ENCODE measurements around the gene HK2.

Gene HK2

DNA sequence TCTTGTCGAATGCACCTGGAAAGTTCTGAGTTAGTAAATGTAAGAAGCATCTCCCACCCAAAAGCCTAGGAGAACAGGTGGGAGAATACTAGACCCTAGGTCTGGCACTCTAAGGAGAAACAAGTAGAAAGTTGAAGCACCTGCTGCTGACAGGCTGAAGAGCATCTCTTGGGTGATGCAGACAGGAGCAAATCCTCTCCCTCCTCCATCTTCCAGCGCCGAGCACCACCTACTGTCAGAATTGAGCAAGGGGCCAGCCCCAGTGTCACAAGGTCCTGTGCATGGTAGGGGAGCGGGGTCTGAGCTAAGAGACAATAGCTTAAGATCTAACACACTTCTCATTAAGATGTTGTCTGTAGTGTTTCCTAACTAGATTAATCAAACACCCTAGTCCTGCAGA is 52.9 kb downstream of the HK2 start:
- Histone ChIP-seq H3K9ac (ENCODE audit: low read depth, low read length, poor library complexity, severe bottlenecking) (no peak overlapping the region), H3K9me2 (replicated peaks; ENCODE audit: low read depth, low read length) (no peaks in the 10 kb centered on the region), H3F3A (ENCODE audit: low read depth) (no peaks in the 10 kb centered on the region), H3K36me3 (ENCODE audit: insufficient read depth, low read length) (peaks cover 99% of the 10 kb centered on the region), H3K4me2 (ENCODE audit: low read depth, low read length, poor library complexity, severe bottlenecking) (no peak overlapping the region), H2AFZ (ENCODE audit: low read length) (no peak overlapping the region), H3K4me3 (ENCODE audit: low read length, poor library complexity, severe bottlenecking) (no peak overlapping the region), H4K20me1 (ENCODE audit: insufficient read depth, low read length, poor library complexity, severe bottlenecking) (no peaks in the 10 kb centered on the region), H3K79me2 (ENCODE audit: insufficient read depth, low read length) (no peaks in the 10 kb centered on the region), H3K4me1 (ENCODE audit: insufficient read depth, low read length, poor library complexity, severe bottlenecking) (peaks cover 7% of the 10 kb centered on the region), H3K9me3 (ENCODE audit: insufficient read depth, low read depth, low read length) (no peaks in the 10 kb centered on the region), H3K27me3 (ENCODE audit: insufficient read depth, low read length, poor library complexity, severe bottlenecking) (no peaks in the 10 kb centered on the region)
- TF ChIP-seq, protein P1, sequence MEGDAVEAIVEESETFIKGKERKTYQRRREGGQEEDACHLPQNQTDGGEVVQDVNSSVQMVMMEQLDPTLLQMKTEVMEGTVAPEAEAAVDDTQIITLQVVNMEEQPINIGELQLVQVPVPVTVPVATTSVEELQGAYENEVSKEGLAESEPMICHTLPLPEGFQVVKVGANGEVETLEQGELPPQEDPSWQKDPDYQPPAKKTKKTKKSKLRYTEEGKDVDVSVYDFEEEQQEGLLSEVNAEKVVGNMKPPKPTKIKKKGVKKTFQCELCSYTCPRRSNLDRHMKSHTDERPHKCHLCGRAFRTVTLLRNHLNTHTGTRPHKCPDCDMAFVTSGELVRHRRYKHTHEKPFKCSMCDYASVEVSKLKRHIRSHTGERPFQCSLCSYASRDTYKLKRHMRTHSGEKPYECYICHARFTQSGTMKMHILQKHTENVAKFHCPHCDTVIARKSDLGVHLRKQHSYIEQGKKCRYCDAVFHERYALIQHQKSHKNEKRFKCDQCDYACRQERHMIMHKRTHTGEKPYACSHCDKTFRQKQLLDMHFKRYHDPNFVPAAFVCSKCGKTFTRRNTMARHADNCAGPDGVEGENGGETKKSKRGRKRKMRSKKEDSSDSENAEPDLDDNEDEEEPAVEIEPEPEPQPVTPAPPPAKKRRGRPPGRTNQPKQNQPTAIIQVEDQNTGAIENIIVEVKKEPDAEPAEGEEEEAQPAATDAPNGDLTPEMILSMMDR (conservative IDR thresholded peaks at IDR 0.05; ENCODE audit: low read length) = 0 out of 2 replicates have a peak, but pooled peaks have one; percentile 10
- TF ChIP-seq EZH2phosphoT487 (IDR thresholded peaks at IDR 0.05; ENCODE audit: borderline replicate concordance) = no peak

DNA sequence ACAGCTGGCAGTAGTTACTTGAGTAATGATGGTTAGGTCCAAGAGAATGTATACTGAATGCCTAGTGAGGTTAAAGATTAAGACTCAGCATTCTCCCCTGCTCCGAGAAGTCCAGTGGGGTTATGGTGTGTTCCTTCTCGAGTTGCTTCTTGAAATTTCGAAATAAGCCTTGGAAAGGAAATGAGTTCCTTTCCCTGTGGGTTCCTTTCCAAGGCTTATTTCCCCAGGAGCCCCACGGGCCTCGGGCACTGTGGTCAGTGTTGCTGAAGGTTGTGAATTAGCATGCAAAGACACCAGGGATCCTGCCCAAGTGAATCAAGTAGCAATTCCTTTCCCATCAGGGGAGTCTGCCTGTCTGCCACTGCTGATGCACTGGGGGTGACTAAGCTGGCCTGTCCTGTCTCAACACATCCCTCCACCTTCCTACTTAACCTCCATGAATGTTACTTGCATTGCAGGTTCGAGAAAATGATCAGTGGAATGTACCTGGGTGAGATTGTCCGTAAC is 53.6 kb downstream of the HK2 start:
- no peaks in the 10 kb centered on the region for H3K79me2 ChIP-seq (ENCODE audit: insufficient read depth, low read length)
- no peak overlapping the region for H3K4me3 ChIP-seq (ENCODE audit: low read length, poor library complexity, severe bottlenecking)
- H3F3A ChIP-seq (ENCODE audit: low read depth) = no peaks in the 10 kb centered on the region
- H3K9me3 ChIP-seq (ENCODE audit: insufficient read depth, low read depth, low read length) = no peaks in the 10 kb centered on the region
- H3K4me2 ChIP-seq (ENCODE audit: low read depth, low read length, poor library complexity, severe bottlenecking) = no peak overlapping the region
- no peaks in the 10 kb centered on the region for H3K27me3 ChIP-seq (ENCODE audit: insufficient read depth, low read length, poor library complexity, severe bottlenecking)
- no peak overlapping the region for H3K9ac ChIP-seq (ENCODE audit: low read depth, low read length, poor library complexity, severe bottlenecking)
- H4K20me1 ChIP-seq (ENCODE audit: insufficient read depth, low read length, poor library complexity, severe bottlenecking) = no peaks in the 10 kb centered on the region
- no peaks in the 10 kb centered on the region for H3K9me2 ChIP-seq (replicated peaks; ENCODE audit: low read depth, low read length)
- H3K4me1 ChIP-seq (ENCODE audit: insufficient read depth, low read length, poor library complexity, severe bottlenecking) = peaks cover 7% of the 10 kb centered on the region
- H3K36me3 ChIP-seq (ENCODE audit: insufficient read depth, low read length) = peaks cover 99% of the 10 kb centered on the region
- TF ChIP-seq EZH2phosphoT487 (IDR thresholded peaks at IDR 0.05; ENCODE audit: borderline replicate concordance) = no peak
- TF ChIP-seq, protein P1 (conservative IDR thresholded peaks at IDR 0.05; ENCODE audit: low read length) = no peak
- H2AFZ ChIP-seq (ENCODE audit: low read length) = no peak overlapping the region

DNA sequence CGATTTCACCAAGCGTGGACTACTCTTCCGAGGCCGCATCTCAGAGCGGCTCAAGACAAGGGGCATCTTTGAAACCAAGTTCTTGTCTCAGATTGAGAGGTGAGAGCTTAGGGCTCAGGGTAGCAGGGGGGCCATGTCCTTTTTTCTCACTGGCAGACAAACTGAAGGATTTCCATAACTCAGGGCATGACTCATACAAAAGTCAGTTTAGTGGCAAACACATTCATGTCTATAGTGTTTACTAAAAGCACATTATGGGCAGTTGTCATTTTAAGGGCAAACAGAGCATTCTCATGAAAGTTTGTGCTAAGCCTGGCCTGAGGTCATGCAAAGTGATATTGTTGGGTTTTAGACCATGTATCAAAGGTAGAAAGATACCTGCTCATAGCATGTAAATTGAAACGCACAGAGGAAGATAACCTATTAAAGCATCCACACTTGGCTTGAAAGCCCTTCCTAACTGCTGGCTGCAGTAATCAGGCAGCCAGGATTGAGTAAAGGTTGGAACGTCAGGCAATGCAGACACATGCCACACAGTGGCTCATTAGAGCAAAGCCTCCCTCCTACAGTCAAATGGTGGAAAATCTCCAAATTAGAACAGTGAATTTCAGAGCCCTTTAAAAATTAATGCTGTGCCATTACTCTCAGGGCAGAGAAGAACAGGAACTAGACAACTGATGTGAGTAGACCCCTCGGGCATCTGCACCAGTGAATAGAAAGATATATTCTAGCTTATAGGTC is 54.2 kb downstream of the HK2 start:
- H3K4me1 ChIP-seq (ENCODE audit: insufficient read depth, low read length, poor library complexity, severe bottlenecking) = peaks cover 7% of the 10 kb centered on the region
- H2AFZ ChIP-seq (ENCODE audit: low read length) = no peak overlapping the region
- no peak overlapping the region for H3K4me2 ChIP-seq (ENCODE audit: low read depth, low read length, poor library complexity, severe bottlenecking)
- no peaks in the 10 kb centered on the region for H3K79me2 ChIP-seq (ENCODE audit: insufficient read depth, low read length)
- peaks cover 95% of the 10 kb centered on the region for H3K36me3 ChIP-seq (ENCODE audit: insufficient read depth, low read length)
- TF ChIP-seq, protein P1 (conservative IDR thresholded peaks at IDR 0.05; ENCODE audit: low read length) = no peak
- TF ChIP-seq EZH2phosphoT487 (IDR thresholded peaks at IDR 0.05; ENCODE audit: borderline replicate concordance) = no peak
- no peaks in the 10 kb centered on the region for H3K9me3 ChIP-seq (ENCODE audit: insufficient read depth, low read depth, low read length)
- H3K9ac ChIP-seq (ENCODE audit: low read depth, low read length, poor library complexity, severe bottlenecking) = no peak overlapping the region
- no peaks in the 10 kb centered on the region for H3K9me2 ChIP-seq (replicated peaks; ENCODE audit: low read depth, low read length)
- H4K20me1 ChIP-seq (ENCODE audit: insufficient read depth, low read length, poor library complexity, severe bottlenecking) = no peaks in the 10 kb centered on the region
- H3K27me3 ChIP-seq (ENCODE audit: insufficient read depth, low read length, poor library complexity, severe bottlenecking) = no peaks in the 10 kb centered on the region
- H3K4me3 ChIP-seq (ENCODE audit: low read length, poor library complexity, severe bottlenecking) = no peak overlapping the region
- H3F3A ChIP-seq (ENCODE audit: low read depth) = no peaks in the 10 kb centered on the region

Data from Loucy (cell line).